Gastroesophageal sphincter (tissue), 3 donors: ENCODE data around the gene ADAMTS4.

ENCODE experiments used
- CTCF ChIP-seq, 4 experiments: fragments of 200-600 bp in 2 of 4; fragments of 450-650 bp in 2 of 4; sonication (generic) in 1 of 4; IDR thresholded peaks; one replicate each; pipeline ENCODE4 v1.5.1; 2017 to 2019; ENCODE audit warnings: antibody characterized with exemption in 4 of 4, mild to moderate bottlenecking in 2 of 4, moderate library complexity in 2 of 4
- POLR2A ChIP-seq, 2 donors: fragments of 450-650 bp; IDR thresholded peaks; one replicate each; pipeline ENCODE4 v1.6.1; 2017; ENCODE audit warnings: antibody characterized with exemption in 2 of 2, mild to moderate bottlenecking in 2 of 2, moderate library complexity in 1 of 2

GRCh38 chr1:161201836-161202712 is 3.2 kb upstream of the ADAMTS4 start, which contains the start of gene NDUFS2:
- TF ChIP-seq POLR2A (IDR thresholded peaks at IDR 0.05) (peak; percentile 51 to 60), CTCF (IDR thresholded peaks at IDR 0.05) (no peak)
